H1 (cell line): ENCODE measurements around the gene IDUA. TPM values are rescaled to one million over a fixed set of nuclear protein-coding genes. Genes with fewer than 3 reads are reported as not detected.

Source experiments
- CHD1 ChIP-seq: IDR thresholded peaks from 2 replicates; pipeline ENCODE4 v1.6.1; 2012; ENCODE audit warnings: low read depth, low read length, improper control_type of control experiment
- GABPA ChIP-seq: IDR thresholded peaks from 2 replicates; pipeline ENCODE4 v1.6.1; 2011; ENCODE audit warnings: mild to moderate bottlenecking, low read length, moderate library complexity, borderline replicate concordance; ENCODE audit not compliant: insufficient read depth
- HDAC6 ChIP-seq: IDR thresholded peaks from one replicate; pipeline ENCODE4 v1.7.1; 2012; ENCODE audit warnings: low read depth, mild to moderate bottlenecking, inconsistent platforms, low read length, moderate library complexity
- KDM1A ChIP-seq: fragments of 200-600, 300-600 bp; sonication (generic); IDR thresholded peaks from 2 replicates; pipeline ENCODE4 v1.7.1; 2016; ENCODE audit warnings: mild to moderate bottlenecking, low read length, borderline replicate concordance
- polyA plus RNA-seq, 7 experiments: library from polyadenylated mRNA; depleted of rRNA in 3 of 7; stranded (reverse) in 5 of 7; unstranded in 2 of 7; fragments of >200 nt in 5 of 7; fragments of 200-250 nt in 2 of 7; gene quantifications; 1 replicate in 5 of 7; 2 replicates in 1 of 7; 4 replicates in 1 of 7; pipeline versions ENCODE4 v1.2.1 to v1.2.3, GENCODE V29; 2011 to 2013; ENCODE audit warnings: missing spikeins in 2 of 7, mixed read lengths in 2 of 7
- total RNA-seq: library from RNA; stranded (reverse); fragmentation: NEBNext Ultra II Directional; extraction: Animal tissue kit (Norgen Biotek cat#: 25700); gene quantifications from 2 replicates; pipeline ENCODE4 v1.2.1, GENCODE V29; 2021
- TF ChIP-seq, protein P1 (sequence below), 3 experiments: IDR thresholded peaks; 1 replicate in 2 of 3; 2 replicates in 1 of 3; pipeline versions ENCODE4 v1.5.1 to v1.6.1; 2011; ENCODE audit warnings: low read length in 3 of 3, mild to moderate bottlenecking in 3 of 3, inconsistent platforms in 2 of 3, low read depth in 1 of 3, moderate library complexity in 1 of 3; ENCODE audit not compliant: insufficient read depth in 1 of 3; ENCODE audit errors: control extremely low read depth in 1 of 3
- TF ChIP-seq, protein P2 (sequence below): fragments of 300-600 bp; sonication (generic); IDR thresholded peaks from 2 replicates; pipeline ENCODE4 v1.7.1; 2012; ENCODE audit warnings: low read length, moderate library complexity, mild to moderate bottlenecking, inconsistent platforms; ENCODE audit not compliant: insufficient replicate concordance

IDUA gene
- total and polyA plus RNA-seq, 2 of the 8 experiments (the other 6 are each of a cell fraction or from before 2014, with no cell fraction given) = 2.8 to 4.8 TPM

DNA sequence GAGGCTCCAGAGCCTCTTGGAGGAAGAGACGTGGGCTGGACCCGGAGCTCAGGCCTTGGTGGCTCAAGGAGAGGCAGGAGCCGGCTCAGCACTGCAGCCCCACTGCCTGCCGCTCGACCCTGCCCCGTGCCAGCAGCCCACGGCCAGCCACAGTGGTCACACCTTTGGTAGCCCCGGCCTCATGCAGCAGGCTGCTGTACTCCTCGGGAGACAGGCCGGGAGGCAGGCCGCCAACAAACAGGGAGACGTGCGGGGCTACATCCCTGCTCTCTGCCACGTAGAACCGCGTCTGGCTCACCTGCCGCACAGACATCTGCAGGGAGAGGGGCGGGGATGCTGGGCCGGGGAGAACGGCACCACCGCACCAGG, 21.1 kb upstream of the IDUA start (continued):
- TF ChIP-seq, protein P1, sequence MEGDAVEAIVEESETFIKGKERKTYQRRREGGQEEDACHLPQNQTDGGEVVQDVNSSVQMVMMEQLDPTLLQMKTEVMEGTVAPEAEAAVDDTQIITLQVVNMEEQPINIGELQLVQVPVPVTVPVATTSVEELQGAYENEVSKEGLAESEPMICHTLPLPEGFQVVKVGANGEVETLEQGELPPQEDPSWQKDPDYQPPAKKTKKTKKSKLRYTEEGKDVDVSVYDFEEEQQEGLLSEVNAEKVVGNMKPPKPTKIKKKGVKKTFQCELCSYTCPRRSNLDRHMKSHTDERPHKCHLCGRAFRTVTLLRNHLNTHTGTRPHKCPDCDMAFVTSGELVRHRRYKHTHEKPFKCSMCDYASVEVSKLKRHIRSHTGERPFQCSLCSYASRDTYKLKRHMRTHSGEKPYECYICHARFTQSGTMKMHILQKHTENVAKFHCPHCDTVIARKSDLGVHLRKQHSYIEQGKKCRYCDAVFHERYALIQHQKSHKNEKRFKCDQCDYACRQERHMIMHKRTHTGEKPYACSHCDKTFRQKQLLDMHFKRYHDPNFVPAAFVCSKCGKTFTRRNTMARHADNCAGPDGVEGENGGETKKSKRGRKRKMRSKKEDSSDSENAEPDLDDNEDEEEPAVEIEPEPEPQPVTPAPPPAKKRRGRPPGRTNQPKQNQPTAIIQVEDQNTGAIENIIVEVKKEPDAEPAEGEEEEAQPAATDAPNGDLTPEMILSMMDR (IDR thresholded peaks at IDR 0.05; ENCODE audit: control extremely low read depth in 1 of 3, insufficient read depth in 1 of 3, low read depth in 1 of 3, low read length in 3 of 3) = no peak
- TF ChIP-seq HDAC6 (no peak), KDM1A (no peak), GABPA (no peak), CHD1 (no peak)
- TF ChIP-seq, protein P2, sequence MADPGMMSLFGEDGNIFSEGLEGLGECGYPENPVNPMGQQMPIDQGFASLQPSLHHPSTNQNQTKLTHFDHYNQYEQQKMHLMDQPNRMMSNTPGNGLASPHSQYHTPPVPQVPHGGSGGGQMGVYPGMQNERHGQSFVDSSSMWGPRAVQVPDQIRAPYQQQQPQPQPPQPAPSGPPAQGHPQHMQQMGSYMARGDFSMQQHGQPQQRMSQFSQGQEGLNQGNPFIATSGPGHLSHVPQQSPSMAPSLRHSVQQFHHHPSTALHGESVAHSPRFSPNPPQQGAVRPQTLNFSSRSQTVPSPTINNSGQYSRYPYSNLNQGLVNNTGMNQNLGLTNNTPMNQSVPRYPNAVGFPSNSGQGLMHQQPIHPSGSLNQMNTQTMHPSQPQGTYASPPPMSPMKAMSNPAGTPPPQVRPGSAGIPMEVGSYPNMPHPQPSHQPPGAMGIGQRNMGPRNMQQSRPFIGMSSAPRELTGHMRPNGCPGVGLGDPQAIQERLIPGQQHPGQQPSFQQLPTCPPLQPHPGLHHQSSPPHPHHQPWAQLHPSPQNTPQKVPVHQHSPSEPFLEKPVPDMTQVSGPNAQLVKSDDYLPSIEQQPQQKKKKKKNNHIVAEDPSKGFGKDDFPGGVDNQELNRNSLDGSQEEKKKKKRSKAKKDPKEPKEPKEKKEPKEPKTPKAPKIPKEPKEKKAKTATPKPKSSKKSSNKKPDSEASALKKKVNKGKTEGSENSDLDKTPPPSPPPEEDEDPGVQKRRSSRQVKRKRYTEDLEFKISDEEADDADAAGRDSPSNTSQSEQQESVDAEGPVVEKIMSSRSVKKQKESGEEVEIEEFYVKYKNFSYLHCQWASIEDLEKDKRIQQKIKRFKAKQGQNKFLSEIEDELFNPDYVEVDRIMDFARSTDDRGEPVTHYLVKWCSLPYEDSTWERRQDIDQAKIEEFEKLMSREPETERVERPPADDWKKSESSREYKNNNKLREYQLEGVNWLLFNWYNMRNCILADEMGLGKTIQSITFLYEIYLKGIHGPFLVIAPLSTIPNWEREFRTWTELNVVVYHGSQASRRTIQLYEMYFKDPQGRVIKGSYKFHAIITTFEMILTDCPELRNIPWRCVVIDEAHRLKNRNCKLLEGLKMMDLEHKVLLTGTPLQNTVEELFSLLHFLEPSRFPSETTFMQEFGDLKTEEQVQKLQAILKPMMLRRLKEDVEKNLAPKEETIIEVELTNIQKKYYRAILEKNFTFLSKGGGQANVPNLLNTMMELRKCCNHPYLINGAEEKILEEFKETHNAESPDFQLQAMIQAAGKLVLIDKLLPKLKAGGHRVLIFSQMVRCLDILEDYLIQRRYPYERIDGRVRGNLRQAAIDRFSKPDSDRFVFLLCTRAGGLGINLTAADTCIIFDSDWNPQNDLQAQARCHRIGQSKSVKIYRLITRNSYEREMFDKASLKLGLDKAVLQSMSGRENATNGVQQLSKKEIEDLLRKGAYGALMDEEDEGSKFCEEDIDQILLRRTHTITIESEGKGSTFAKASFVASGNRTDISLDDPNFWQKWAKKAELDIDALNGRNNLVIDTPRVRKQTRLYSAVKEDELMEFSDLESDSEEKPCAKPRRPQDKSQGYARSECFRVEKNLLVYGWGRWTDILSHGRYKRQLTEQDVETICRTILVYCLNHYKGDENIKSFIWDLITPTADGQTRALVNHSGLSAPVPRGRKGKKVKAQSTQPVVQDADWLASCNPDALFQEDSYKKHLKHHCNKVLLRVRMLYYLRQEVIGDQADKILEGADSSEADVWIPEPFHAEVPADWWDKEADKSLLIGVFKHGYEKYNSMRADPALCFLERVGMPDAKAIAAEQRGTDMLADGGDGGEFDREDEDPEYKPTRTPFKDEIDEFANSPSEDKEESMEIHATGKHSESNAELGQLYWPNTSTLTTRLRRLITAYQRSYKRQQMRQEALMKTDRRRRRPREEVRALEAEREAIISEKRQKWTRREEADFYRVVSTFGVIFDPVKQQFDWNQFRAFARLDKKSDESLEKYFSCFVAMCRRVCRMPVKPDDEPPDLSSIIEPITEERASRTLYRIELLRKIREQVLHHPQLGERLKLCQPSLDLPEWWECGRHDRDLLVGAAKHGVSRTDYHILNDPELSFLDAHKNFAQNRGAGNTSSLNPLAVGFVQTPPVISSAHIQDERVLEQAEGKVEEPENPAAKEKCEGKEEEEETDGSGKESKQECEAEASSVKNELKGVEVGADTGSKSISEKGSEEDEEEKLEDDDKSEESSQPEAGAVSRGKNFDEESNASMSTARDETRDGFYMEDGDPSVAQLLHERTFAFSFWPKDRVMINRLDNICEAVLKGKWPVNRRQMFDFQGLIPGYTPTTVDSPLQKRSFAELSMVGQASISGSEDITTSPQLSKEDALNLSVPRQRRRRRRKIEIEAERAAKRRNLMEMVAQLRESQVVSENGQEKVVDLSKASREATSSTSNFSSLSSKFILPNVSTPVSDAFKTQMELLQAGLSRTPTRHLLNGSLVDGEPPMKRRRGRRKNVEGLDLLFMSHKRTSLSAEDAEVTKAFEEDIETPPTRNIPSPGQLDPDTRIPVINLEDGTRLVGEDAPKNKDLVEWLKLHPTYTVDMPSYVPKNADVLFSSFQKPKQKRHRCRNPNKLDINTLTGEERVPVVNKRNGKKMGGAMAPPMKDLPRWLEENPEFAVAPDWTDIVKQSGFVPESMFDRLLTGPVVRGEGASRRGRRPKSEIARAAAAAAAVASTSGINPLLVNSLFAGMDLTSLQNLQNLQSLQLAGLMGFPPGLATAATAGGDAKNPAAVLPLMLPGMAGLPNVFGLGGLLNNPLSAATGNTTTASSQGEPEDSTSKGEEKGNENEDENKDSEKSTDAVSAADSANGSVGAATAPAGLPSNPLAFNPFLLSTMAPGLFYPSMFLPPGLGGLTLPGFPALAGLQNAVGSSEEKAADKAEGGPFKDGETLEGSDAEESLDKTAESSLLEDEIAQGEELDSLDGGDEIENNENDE = no peak
